Heart left ventricle (tissue), 16 donors: ENCODE measurements around the gene FOXO1. TPM values are rescaled to one million over a fixed set of nuclear protein-coding genes. Genes with fewer than 3 reads are reported as not detected.
A peak's percentile ranks its signal among the peaks of the same experiment; 100 is the strongest.

ENCODE experiments used
- ATAC-seq, 4 donors: fragments of 200-7000 bp; cut with Tn5 transposase; one replicate each; pipeline ENCODE4 v1.9.1; 2020 to 2022; ENCODE audit warnings: moderate library complexity in 4 of 4, mild to moderate bottlenecking in 3 of 4, moderate number of reproducible peaks in 1 of 4
- DNase-seq, 5 donors: peaks; one replicate each; pipeline ENCODE4 v3.0.0-alpha.2; 2020
- H3K27ac ChIP-seq, 12 donors: fragments of 200-600 bp; sonication (generic) in 4 of 12; one replicate each; pipeline versions ENCODE4 v1.5.0 to v1.8.0; 2016 to 2022; ENCODE audit warnings: mild to moderate bottlenecking in 2 of 12
- H3K27me3 ChIP-seq, 9 donors: fragments of 200-600 bp; sonication (generic) in 2 of 9; one replicate each; pipeline versions ENCODE4 v1.5.1 to v1.8.0; 2016 to 2022; ENCODE audit warnings: mild to moderate bottlenecking in 3 of 9
- H3K36me3 ChIP-seq, 9 donors: fragments of 200-600 bp; sonication (generic) in 2 of 9; one replicate each; pipeline versions ENCODE4 v1.5.0 to v1.8.0; 2018 to 2022; ENCODE audit warnings: mild to moderate bottlenecking in 2 of 9
- H3K4me1 ChIP-seq, 12 donors: fragments of 200-600 bp; sonication (generic) in 4 of 12; one replicate each; pipeline versions ENCODE4 v1.5.0 to v1.8.0; 2016 to 2022; ENCODE audit warnings: mild to moderate bottlenecking in 3 of 12
- H3K4me3 ChIP-seq, 12 donors: fragments of 200-600 bp; sonication (generic) in 4 of 12; one replicate each; pipeline versions ENCODE4 v1.5.0 to v1.8.0; 2017 to 2022; ENCODE audit warnings: mild to moderate bottlenecking in 9 of 12, moderate library complexity in 4 of 12
- H3K9me3 ChIP-seq, 12 donors: fragments of 200-600 bp; sonication (generic) in 4 of 12; one replicate each; pipeline versions ENCODE4 v1.5.0 to v1.8.0; 2016 to 2022; ENCODE audit warnings: mild to moderate bottlenecking in 1 of 12
- CTCF ChIP-seq, 12 donors: fragments of 200-600 bp; sonication (generic) in 4 of 12; IDR thresholded peaks; one replicate each; pipeline versions ENCODE4 v1.5.0 to v1.8.0; 2018 to 2022; ENCODE audit warnings: antibody characterized with exemption in 12 of 12, mild to moderate bottlenecking in 5 of 12
- POLR2A ChIP-seq, 2 donors: fragments of 450-650 bp; IDR thresholded peaks; one replicate each; pipeline ENCODE4 v1.6.1; 2017; ENCODE audit warnings: antibody characterized with exemption in 2 of 2, mild to moderate bottlenecking in 2 of 2, moderate library complexity in 2 of 2
- WGBS, 4 donors: extraction: QIAGEN DNeasy Blood & Tissue Kit in 2 of 4; methylation state at CpG; one replicate each; pipeline versions ENCODE4 v1.1.5 to v1.1.7; 2013 to 2018; 5-methylcytosine and 5-hydroxymethylcytosine counted together
- intact Hi-C, 10 donors: fragments of 100-400 bp; cut with DNase I; formaldehyde crosslinking; loops; one replicate each; pipeline versions ENCODE4 v1.11.1 to v1.14.2; 2022
- polyA plus RNA-seq, 2 donors: library from polyadenylated mRNA; stranded (reverse); fragments of 200-250 nt; gene quantifications; one replicate each; pipeline ENCODE4 v1.2.3, GENCODE V29; 2013
- total RNA-seq, 9 donors: library from RNA; depleted of rRNA in 2 of 9; stranded (reverse); fragments of >200 nt in 2 of 9; fragmentation: NEBNext Ultra II Directional in 3 of 9; extraction: Animal tissue kit (Norgen Biotek cat#: 25700) in 3 of 9; gene quantifications; one replicate each; pipeline versions ENCODE4 v1.1.0 to v1.2.4, GENCODE V29; 2016 to 2023
- donor health status: ischemic (EF 13 %, LVEDD 7.1; RV severe dilation, severe dysfunction).
- donor health status: healthy with polysubstance abuse.
- donor health status: DM: no; HTN: yes; CAD: no.
- donor health status: DM: no; HTN: no; CAD: no.
- donor health status: ischemic (EF 25% LVEDD 6.9; RV normal size, moderate dysfunction).
- donor health status: ischemic (EF 25% LVEDD 5.7; RV mildly dilated, moderate dysfunction).
- donor health status: healthy.
- donor health status: DM: yes; HTN: yes; CAD: no.
- donor health status: ischemic (EF 35%, LVEDD 5.7; RV mildly dilated, moderate dysfunction).
- donor health status: nonischemic (EF 11% LVEDD 7.7; RV severe dilation, severe dysfunction).
- donor health status: DM: yes; HTN: yes; CAD: no.
- donor health status: PGD.
- donor health status: ischemic (EF 29% LVEDD 5.4; RV normal size, mild dysfunction).
- donor health status: nonischemic (EF 23%, LVEDD 6.1; RV moderate dilation, normal function).

FOXO1 gene
- total and polyA plus RNA-seq, 11 donors: 2.6 to 26.8 (median 17.2) TPM

- Histone ChIP-seq H3K27ac (no peak overlapping the region), H3K4me3 (no peak overlapping the region), H3K4me1 (peaks cover 9 to 78% (median 53%) of the 10 kb centered on the region in 12 donors), H3K27me3 (no peaks in the 10 kb centered on the region), H3K36me3 (no peaks in the 10 kb centered on the region), H3K9me3 (no peaks in the 10 kb centered on the region)
- ATAC-seq: no peak
- 87 to 92% (median 91%) methylated on average over 14 of the region's 14 CpGs for WGBS, 4 donors
- no peak for DNase-seq
- no peak for TF ChIP-seq CTCF (IDR thresholded peaks at IDR 0.05)
- no peak for TF ChIP-seq POLR2A (IDR thresholded peaks at IDR 0.05)
- intact Hi-C loops: no loop called here
Observed at GRCh38 chr13:40651866-40652587, 14.4 kb downstream of the FOXO1 start.

GRCh38 chr13:40648841-40649240 is 17.6 kb downstream of the FOXO1 start:
- H3K9me3 ChIP-seq: no peaks in the 10 kb centered on the region
- DNase-seq (no peak), ATAC-seq (no peak)
- TF ChIP-seq POLR2A (IDR thresholded peaks at IDR 0.05): no peak
- TF ChIP-seq CTCF (IDR thresholded peaks at IDR 0.05): no peak
- no peaks in the 10 kb centered on the region for H3K36me3 ChIP-seq
- H3K4me1 ChIP-seq: peaks cover 9 to 87% (median 66%) of the 10 kb centered on the region in 12 donors
- no peak overlapping the region for H3K4me3 ChIP-seq
- intact Hi-C loops: no loop called here
- peak overlapping the region in 4 of 12 donors; percentile 20 to 55 (median 27) for H3K27ac ChIP-seq
- 15 to 25% (median 21%) methylated on average over 3 of the region's 3 CpGs for WGBS, 4 donors
- no peaks in the 10 kb centered on the region for H3K27me3 ChIP-seq

- H3K4me1 ChIP-seq: peaks cover 9 to 87% (median 63%) of the 10 kb centered on the region in 12 donors
- H3K27me3 ChIP-seq: no peaks in the 10 kb centered on the region
- no peak for ATAC-seq
- intact Hi-C loops: no loop called here
- TF ChIP-seq POLR2A (IDR thresholded peaks at IDR 0.05): no peak
- TF ChIP-seq CTCF (IDR thresholded peaks at IDR 0.05): no peak
- peak overlapping the region in 1 of 12 donors; percentile 31 for H3K27ac ChIP-seq
- DNase-seq: no peak
- no peaks in the 10 kb centered on the region for H3K9me3 ChIP-seq
- no peaks in the 10 kb centered on the region for H3K36me3 ChIP-seq
- H3K4me3 ChIP-seq: no peak overlapping the region
- WGBS, 4 donors: 44 to 51% (median 49%) methylated on average over 2 of the region's 2 CpGs
Observed at GRCh38 chr13:40648040-40648439, 18.4 kb downstream of the FOXO1 start.

- no peak for DNase-seq
- TF ChIP-seq CTCF (IDR thresholded peaks at IDR 0.05) (no peak), POLR2A (IDR thresholded peaks at IDR 0.05) (no peak)
- Histone ChIP-seq H3K4me3 (peak overlapping the region in 1 of 12 donors; percentile 7), H3K9me3 (no peaks in the 10 kb centered on the region), H3K27ac (peak overlapping the region in 6 of 12 donors; percentile 0 to 49 (median 12)), H3K36me3 (no peaks in the 10 kb centered on the region), H3K27me3 (no peaks in the 10 kb centered on the region), H3K4me1 (peaks cover 9 to 86% (median 68%) of the 10 kb centered on the region in 12 donors)
- intact Hi-C loops: no loop called here
- 38 to 59% (median 54%) methylated on average over 3 of the region's 3 CpGs for WGBS, 4 donors
- peak in 2 of 4 donors; percentile 9 to 21 for ATAC-seq
Observed at GRCh38 chr13:40644838-40645604, 21.4 kb downstream of the FOXO1 start.
